Stimulated activated CD8-positive, alpha-beta memory T cell treated with anti-CD3 and anti-CD28 coated beads, Interleukin-4, amount 100 ng/mL, for 48 hours (primary cell): Measurements from ENCODE around the gene RGS14.
"Not testable (repeated sequence)": the region's sequence is repeated elsewhere in the genome, so short reads cannot be mapped to it uniquely, and the experiment has no call there.

Experiments
- DNase-seq: peaks from one replicate; pipeline ENCODE4 v3.0.0-alpha.2; 2020

RGS14 gene

GRCh38 chr5:177350776-177351391 lies 6.8 kb upstream of the RGS14 start:
- no peak for DNase-seq

- peak; percentile 91 for DNase-seq
Measured at GRCh38 chr5:177351392-177352329, 6.1 kb upstream of the RGS14 start, which contains the start of gene LMAN2. Gene LMAN2, minus strand, starts transcription at chr5:177351668. Its CDS starts 21 bp downstream, at chr5:177351647.

GRCh38 chr5:177353093-177353492 lies 4.6 kb upstream of the RGS14 start:
- no peak for DNase-seq

GRCh38 chr5:177354256-177354655 lies 3.5 kb upstream of the RGS14 start:
- DNase-seq = no peak

GRCh38 chr5:177354711-177355110 lies 3.0 kb upstream of the RGS14 start:
- no peak for DNase-seq

GRCh38 chr5:177355162-177355867 lies 2.4 kb upstream of the RGS14 start:
- DNase-seq = no peak

- DNase-seq = no peak
Measured at GRCh38 chr5:177355868-177356168, 1.9 kb upstream of the RGS14 start.

GRCh38 chr5:177356746-177357145 lies 978 bp upstream of the RGS14 start:
- DNase-seq = no peak

- DNase-seq = no peak
Measured at GRCh38 chr5:177357146-177357458, 622 bp upstream of the RGS14 start.

- no peak for DNase-seq
Measured at GRCh38 chr5:177358370-177358819, 671 bp downstream of the RGS14 start.

- DNase-seq = no peak
Measured at GRCh38 chr5:177359451-177359851, 1.7 kb downstream of the RGS14 start.

- DNase-seq = no peak
Measured at GRCh38 chr5:177359860-177360259, 2.1 kb downstream of the RGS14 start.

GRCh38 chr5:177360740-177361139 lies 3.0 kb downstream of the RGS14 start:
- not testable (repeated sequence) for DNase-seq

GRCh38 chr5:177361418-177362291 lies 3.9 kb downstream of the RGS14 start:
- DNase-seq = no peak

GRCh38 chr5:177362292-177362609 lies 4.5 kb downstream of the RGS14 start:
- no peak for DNase-seq

- DNase-seq = peak; percentile 78
Measured at GRCh38 chr5:177362610-177363507, 5.1 kb downstream of the RGS14 start.

GRCh38 chr5:177363565-177363964 lies 5.8 kb downstream of the RGS14 start:
- no peak for DNase-seq

- DNase-seq = peak; percentile 61
Measured at GRCh38 chr5:177364159-177364962, 6.6 kb downstream of the RGS14 start.

GRCh38 chr5:177365845-177366527 lies 8.3 kb downstream of the RGS14 start:
- no peak for DNase-seq
